GM18868 (cell line): ENCODE measurements around the gene NR1H2.

Source experiments
- ATAC-seq: cut with Tn5 transposase; IDR thresholded peaks from one replicate; pipeline ENCODE4 v1.9.1; 2021; ENCODE audit warnings: mild to moderate bottlenecking, moderate library complexity; ENCODE audit not compliant: unreplicated experiment

Gene NR1H2

GRCh38 chr19:50420127-50420526 is 43.9 kb downstream of the NR1H2 start:
- ATAC-seq, result no peak

- no peak for ATAC-seq
These were observed 44.6 kb downstream of the NR1H2 start for GRCh38 chr19:50420808-50421207.

DNA sequence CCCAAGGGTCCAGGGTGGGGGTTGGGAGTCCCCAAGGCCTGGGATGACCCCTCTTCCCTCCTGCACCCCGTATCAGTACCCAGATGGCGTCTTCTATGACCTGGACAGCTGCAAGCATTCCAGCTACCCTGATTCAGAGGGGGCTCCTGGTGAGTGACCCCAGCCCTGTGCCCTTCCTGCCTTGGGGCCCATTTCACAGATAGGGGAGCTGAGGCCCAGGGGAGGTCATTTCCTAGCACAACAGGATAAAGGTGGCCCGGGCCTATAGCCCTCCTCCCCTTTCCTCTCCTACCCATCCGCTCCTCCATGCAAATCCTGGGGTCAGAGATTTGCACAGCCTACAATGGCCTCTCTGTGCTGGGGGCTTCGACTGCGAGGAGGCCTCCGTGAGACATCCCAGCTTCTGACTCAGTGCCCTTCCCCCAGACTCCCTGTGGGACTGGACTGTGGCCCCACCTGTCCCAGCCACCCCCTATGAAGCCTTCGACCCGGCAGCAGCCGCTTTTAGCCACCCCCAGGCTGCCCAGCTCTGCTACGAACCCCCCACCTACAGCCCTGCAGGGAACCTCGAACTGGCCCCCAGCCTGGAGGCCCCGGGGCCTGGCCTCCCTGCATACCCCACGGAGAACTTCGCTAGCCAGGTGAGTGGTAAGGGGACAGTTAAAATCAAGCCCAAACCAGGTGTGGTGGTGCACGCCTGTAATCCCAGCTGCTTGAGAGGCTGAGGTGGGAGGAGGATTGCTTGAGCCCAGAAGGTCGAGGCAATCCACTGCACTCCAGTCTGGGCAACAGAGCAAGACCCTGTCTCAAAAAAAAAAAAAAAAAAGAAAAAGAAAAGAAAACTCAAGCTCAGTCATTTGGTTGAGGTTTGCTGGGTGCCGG is 46.4 kb downstream of the NR1H2 start:
- no peak for ATAC-seq

DNA sequence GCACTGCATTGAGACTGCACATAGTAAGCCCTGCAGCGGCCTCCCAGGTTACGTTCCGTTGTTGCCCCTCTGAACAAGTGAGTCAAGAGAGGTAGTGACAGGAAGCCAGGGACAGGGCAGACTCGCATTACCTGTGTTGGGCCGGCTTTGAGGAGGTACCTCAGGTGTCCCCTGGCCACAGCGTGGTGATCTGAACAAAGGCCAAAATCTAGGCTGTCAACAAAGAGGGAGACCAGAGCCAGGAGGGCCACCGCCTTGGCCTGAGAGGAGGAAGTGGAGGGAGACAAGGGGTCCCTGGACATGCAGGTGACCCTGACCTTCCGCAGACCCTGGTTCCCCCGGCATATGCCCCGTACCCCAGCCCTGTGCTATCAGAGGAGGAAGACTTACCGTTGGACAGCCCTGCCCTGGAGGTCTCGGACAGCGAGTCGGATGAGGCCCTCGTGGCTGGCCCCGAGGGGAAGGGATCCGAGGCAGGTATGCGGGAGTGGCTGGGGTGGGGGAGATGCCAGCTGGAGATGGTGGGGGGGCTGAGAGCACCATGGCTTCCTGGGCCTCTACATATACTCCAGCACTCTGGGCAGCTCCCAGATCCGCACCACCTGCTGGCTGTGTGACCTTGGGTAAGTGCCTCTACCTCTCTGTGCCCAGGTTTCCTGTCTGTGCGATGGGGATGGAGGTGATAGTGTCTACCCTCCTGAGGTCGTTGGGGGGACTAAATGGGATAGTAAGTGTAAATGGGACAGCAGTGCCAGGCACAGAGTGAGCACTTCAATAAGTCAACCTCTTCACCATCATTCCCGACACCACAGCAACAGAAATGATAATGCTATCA is 47.2 kb downstream of the NR1H2 start:
- ATAC-seq, result no peak

- no peak for ATAC-seq
These were observed 49.3 kb downstream of the NR1H2 start for GRCh38 chr19:50425581-50425980.

DNA sequence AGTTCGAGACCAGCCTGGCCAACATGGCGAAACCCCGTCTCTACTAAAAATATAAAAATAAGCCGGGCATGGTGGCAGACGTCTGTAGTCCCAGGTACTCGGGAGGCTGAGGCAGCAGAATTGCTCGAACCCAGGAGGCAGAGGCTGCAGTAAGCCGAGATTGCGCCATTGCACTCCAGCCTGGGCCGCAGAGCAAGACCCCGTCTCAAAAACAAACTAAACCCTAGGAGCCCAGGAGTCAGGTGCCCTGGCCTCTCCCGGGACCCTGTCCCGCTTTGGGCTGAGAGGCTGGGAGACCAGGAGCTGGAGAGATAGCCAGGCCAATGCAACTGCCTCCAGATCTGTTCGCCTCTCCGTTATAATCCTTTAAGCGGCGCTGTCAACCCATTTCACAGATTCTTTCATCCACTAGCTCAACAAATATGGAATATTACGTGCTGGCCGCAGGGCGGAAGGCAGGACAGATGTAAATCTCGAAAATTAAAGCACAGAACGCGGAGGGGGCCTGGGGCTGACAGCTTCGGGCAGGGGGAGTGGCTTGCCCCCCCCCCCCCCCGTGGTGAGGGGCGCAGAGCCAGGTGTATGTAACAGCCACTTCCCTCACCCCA is 51.2 kb downstream of the NR1H2 start:
- no peak for ATAC-seq

- ATAC-seq, result no peak
These were observed 51.8 kb downstream of the NR1H2 start for GRCh38 chr19:50427997-50428425.

- ATAC-seq, result no peak
These were observed 52.7 kb downstream of the NR1H2 start for GRCh38 chr19:50428772-50429463.

DNA sequence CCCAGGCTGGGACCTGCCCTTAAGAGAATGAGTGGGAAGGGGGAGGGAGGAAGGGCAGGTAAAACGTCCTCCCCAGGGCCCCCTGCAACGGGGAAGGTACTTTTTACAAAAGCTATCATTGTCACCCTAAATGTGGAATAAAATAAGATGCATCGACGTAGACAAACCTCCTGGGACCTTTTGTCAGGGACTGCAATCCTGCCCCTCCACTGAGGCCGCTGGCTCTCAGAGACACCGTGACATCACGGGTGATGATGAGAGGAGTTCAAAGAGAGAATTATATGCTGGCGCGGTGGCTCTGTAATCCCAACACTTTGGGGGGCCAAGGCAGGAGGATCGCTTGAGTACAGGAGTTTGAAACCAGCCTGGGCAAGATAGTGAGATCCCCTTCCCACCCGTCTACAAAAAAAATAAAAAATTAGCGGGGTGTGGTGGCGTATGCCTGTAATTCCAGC is 54.7 kb downstream of the NR1H2 start:
- ATAC-seq, result no peak

GRCh38 chr19:50431343-50432220 is 55.3 kb downstream of the NR1H2 start:
- ATAC-seq, result peak; percentile 75

DNA sequence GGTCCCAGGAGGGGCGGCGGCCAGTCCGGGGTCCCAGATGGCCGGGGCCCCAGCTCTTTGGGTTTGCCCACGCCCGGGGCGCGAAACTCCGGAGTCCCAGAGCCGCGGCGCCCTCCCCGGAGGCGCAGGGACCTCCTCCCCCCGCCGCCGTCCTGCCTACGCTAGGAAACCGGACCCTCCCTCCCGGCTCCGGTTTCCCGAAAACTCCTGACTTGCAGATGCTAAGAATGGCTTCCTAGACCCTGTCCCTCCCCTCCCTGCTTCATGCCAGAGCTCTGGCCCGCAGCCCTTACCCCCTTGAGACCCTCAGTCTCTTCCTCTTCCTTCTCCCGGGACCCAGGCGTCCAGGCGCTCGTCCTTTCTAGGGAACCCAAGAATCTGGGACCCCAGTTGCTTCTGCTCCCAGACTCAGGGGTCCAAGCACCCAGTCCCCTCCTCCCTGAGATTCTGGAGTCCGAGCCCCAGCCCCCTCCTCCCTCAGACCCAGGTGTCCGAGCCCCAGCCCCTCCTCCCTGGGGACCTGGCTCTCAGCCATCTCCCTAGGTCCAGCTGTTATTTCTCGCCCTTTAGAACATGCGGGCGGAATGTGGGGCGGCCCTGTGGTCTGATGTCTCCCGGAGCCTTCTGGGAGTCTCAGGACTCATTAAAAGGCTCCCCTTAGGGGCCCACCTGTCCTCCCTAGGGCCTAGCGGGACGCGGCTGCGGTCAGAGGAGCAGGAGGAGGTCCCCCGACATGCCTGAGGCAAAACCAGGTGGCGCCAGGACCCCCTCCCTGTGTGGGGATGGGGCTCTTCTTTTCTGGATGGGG is 56.2 kb downstream of the NR1H2 start, which contains the start of gene MYBPC2:
TSS of gene MYBPC2 (plus strand) at position 672 of the 808 bp plus-strand sequence. CDS start at position 734, 62 bp downstream.
- no peak for ATAC-seq
